AG08395 (cell line): ENCODE results near the gene TERT.

Source experiments
- DNase-seq: peaks from one replicate; pipeline ENCODE4 v3.0.0; 2012; ENCODE audit warnings: mixed read lengths, low spot score

TERT gene

GRCh38 chr5:1219098-1219767 is 75.6 kb downstream of the TERT start:
- DNase-seq = no peak

- no peak for DNase-seq
Observed at GRCh38 chr5:1218351-1219080, 76.4 kb downstream of the TERT start.

DNA sequence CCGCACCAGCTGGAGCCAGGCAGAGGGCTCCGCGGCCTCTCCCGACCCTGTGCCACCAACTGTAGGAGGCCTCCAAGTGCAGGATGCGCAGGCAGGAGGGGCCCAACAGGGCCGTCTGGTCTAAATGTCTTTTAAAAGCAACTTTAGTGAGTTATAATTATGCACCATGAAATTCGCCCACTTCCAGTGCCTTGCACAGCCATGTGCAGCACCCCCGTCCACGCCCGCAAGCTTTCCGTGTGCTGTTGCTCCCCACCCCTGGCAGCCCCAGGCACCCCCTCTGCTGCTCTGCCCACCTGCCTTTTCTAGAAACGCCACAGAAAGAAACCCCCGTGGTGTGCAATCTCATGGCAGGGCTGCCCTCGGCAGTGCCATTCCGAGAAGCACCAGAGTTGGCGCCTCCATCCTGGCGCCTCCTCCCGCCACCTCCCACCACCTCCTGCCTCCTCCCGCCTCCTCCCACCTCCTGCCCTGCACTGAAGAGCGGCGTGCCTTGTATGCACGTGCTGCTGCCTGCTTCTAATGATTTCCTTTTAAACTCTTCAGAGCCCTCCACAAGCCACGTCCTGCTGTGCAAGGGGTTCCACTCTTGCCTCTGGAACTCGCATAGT is 77.2 kb downstream of the TERT start:
- DNase-seq = no peak

- DNase-seq = no peak
Observed at GRCh38 chr5:1216918-1217295, 78.0 kb downstream of the TERT start.

DNA sequence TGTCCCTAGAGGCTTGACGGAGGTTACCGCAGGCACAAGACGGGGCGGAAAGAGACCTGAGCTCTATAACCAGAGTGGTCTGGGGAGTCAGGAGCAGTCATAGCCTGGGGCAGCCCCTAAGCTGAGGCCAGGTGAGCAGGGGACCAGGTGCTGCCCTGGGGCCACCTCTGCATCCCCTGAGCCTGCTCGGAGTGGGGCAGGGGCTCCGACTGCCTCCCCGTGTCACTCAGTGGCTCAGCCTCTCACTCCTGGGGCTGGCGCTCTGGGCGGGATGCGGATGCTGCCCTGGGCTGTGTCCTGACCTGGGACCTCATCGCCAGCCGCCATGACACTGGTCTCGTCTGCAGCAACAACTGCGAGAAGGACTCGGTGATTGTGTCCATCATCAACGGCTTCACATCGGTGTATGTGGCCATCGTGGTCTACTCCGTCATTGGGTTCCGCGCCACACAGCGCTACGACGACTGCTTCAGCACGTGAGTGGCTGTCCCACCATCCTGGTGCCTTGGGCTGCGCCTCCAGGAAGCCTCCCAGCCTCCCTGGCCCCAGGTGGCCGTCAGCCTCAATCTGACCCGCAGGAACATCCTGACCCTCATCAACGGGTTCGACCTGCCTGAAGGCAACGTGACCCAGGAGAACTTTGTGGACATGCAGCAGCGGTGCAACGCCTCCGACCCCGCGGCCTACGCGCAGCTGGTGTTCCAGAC is 78.5 kb downstream of the TERT start:
- DNase-seq = no peak

GRCh38 chr5:1215320-1216096 is 79.4 kb downstream of the TERT start:
- DNase-seq = no peak

- no peak for DNase-seq
Observed at GRCh38 chr5:1214936-1215220, 80.0 kb downstream of the TERT start.

DNA sequence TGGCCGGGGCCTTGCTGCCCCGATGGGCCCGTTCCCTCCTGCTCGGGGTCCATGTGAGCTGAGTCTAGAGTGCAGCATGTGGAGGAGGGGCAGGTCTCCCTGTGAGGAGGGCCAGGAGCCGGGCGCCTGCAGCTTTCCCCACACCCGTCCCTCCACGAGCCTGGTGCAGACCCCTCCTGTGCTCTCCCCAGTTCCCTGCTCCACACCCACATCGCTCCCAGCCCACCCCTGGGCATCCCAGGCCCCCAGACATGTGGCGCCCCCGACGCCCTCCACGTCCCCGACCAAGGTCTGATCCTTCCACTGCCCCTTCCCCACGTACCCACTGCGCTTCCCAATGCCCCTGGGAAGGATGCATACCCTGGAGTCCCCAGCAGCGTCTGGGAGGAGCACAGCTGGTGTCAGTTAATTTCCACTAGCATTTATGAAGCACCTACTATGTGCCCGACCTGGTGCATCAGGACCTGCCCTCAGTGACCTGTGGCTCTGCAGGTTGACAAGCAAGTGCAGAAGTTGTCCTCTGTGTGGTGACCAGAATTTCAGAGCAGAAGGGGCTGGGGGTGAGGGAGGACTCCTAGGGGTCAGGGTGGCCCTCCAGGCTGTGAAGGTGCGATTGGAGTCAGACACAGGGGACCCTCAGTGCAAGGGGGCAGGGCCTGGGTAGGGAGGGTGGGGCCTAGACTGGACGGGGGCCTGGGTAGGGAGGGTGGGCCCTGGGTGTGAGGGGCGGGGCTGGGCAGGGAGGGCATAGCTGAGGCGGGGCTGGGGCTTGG is 80.5 kb downstream of the TERT start:
- DNase-seq = no peak

DNA sequence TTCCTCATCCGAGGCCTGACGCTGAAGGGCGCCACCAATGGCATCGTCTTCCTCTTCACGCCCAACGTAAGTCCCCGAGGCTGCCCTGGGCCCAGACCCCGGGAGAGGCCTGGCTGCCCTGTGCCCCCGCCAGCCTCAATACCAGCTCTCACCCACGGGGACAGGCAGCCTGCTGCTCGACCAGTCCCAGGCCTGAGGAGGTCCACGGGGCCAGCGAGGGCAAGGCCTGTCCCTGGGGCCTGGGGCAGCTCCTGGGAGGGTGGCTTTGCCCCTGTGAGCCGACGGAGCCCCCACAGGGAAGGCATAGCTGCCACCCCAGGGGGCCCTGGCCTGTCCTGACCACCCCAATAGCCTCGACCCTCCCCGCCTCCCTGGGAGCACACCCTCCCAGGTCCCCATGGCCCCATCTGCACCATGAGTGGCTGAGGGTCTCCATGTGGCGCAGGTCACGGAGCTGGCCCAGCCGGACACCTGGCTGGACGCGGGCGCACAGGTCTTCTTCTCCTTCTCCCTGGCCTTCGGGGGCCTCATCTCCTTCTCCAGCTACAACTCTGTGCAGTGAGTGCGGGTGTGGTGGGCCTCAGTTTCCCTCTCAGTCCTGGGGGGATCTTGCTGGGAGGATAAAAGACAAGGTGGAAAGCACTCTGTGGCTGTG is 81.2 kb downstream of the TERT start:
- no peak for DNase-seq

GRCh38 chr5:1212881-1213280 is 82.0 kb downstream of the TERT start:
- DNase-seq = no peak

GRCh38 chr5:1212271-1212670 is 82.6 kb downstream of the TERT start:
- DNase-seq = no peak

DNA sequence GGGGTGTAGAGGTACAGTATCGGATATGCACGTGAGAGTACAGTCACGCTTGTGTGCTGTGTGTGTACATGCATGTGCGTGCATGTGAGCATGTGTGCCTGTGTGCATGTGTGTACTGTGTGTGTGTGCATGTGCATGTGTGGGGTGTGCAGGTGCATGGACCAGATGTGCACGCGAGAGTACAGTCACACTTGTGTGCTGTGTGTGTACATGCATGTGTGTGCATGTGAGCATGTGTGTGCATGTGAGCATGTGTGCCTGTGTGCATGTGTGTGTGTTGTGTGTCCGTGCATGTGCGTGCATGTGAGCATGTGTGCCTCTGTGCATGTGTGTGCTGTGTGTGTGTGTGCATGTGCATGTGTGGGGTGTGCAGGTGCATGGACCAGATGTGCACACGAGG is 83.2 kb downstream of the TERT start:
- no peak for DNase-seq

GRCh38 chr5:1210832-1211251 is 84.0 kb downstream of the TERT start:
- DNase-seq = no peak

DNA sequence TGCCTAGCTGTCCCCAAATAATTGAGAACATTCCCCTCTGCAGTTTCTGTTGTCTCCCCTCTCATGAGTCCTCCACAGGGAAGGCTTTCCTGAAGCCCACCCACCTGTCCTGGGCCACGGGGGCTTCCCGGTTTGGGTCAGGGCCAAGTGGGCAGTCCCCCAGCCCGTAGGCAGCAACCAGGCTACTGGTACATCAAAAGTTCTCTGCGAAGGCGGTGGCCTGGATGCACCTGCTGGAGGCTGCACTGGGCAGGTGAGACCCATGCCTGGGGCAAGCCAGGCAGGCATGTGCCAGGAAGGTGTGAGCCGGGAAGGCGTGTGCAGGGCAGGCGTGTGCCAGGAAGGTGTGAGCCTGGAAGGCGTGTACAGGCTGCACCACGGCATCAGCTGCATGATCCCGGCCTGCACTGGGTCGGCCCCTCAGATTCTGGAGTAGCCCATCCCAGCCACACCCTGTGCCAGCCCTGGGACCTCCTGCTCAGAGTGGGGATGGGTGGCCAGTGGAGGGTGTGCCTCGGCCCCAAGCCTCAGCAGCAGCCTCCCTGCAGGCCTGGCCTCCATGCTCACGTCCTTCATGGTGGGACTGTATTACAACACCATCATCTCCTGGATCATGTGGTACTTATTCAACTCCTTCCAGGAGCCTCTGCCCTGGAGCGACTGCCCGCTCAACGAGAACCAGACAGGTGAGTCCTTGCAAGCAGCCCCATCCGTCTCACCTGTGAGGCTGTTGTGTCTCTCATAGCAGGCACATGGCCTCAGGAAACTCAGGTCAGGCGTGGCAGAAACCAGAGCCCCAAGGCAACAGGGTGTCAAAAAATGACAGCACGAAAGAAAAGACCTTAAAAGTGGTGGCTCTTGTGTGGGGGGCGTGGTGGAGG is 84.7 kb downstream of the TERT start:
- DNase-seq = no peak

DNA sequence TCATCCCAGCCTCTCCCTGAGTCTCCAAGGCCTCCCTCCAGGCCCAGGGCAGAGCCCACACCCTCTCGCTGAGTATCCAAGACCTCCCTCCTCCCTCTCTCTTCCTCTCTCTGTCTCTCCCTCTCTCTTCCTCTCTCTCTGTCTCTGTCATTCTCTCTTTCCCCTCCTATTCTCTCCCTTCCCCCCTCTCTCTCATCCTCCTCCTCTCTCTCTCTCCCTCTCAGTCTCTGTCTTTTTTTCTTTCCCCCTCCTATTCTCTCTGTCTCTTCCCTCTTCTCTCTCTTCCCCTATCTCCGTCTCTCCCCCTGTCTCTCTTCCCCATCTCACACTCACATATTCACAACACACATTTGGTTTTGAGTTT is 85.4 kb downstream of the TERT start:
- no peak for DNase-seq

DNA sequence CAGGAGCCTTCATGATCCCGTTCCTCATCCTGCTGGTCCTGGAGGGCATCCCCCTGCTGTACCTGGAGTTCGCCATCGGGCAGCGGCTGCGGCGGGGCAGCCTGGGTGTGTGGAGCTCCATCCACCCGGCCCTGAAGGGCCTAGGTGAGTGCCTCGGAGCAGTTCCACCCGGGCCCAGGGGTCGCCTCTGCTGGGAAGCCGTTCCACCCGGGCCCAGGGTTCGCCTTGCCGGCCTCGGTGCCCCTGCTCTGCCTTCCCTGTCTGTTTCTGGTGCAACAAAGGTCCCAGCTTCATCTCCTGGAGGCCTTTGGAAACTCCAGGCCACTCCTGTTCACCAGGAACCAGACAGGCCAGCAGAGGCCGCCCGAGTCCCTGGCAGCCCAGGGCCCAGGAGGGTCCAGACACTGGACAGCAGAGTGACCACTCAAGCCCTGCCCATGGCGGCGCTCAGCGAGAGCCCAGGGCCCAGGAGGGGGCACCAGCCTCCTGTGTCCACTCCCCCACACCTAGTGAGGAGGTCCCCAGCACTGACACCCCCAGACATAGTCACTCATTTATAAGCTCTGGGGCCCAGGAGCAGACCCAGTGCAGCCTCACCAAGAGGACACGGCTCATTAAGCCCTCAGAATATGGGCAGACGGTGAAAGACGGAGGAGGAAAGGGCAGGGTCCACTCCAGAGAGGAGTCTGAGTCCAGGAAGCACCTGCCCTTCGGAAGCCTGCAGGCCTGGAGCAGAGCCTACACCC is 86.0 kb downstream of the TERT start:
- peak; percentile 22 for DNase-seq

- DNase-seq = no peak
Observed at GRCh38 chr5:1208221-1208742, 86.6 kb downstream of the TERT start.

DNA sequence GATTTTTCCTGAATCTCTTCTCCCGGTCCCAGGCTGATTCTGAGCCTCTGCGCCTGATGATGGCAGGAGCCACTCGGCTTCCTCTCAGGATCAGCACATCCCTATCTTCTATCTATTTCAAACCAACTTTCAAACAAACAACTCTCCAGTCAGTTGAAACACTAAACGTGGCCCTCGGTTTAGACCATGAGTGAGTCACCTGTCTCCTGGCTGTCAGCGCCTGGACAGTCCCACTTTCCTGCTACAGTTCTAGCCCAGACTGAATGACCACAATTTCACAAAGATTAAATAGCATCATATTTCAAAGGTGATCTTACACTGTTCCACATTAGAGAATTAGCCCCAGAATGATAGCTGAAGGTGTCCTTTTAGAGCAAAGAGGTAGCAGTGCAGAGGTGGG is 87.3 kb downstream of the TERT start:
- no peak for DNase-seq
